AG09309 (cell line): ENCODE results near the gene SYS1.

Experiments
- DNase-seq: peaks from one replicate; pipeline ENCODE4 v3.0.0-alpha.2; 2010; ENCODE audit warnings: low read depth
- H3K4me3 ChIP-seq: 2 replicates; pipeline ENCODE4 v1.5.1; 2011; ENCODE audit warnings: mild to moderate bottlenecking, low read depth, low read length, moderate library complexity; ENCODE audit not compliant: control insufficient read depth
- TF ChIP-seq, protein P1 (sequence below): IDR thresholded peaks from 2 replicates; pipeline ENCODE4 v1.5.1; 2011; ENCODE audit warnings: mild to moderate bottlenecking, low read depth, low read length, inconsistent platforms; ENCODE audit not compliant: insufficient read depth, control insufficient read depth; ENCODE audit errors: missing control alignments

The SYS1 gene

GRCh38 chr20:45339084-45339483, 23.9 kb upstream of the SYS1 start:
- DNase-seq: no peak
- H3K4me3 ChIP-seq: no peak overlapping the region
- TF ChIP-seq, protein P1, sequence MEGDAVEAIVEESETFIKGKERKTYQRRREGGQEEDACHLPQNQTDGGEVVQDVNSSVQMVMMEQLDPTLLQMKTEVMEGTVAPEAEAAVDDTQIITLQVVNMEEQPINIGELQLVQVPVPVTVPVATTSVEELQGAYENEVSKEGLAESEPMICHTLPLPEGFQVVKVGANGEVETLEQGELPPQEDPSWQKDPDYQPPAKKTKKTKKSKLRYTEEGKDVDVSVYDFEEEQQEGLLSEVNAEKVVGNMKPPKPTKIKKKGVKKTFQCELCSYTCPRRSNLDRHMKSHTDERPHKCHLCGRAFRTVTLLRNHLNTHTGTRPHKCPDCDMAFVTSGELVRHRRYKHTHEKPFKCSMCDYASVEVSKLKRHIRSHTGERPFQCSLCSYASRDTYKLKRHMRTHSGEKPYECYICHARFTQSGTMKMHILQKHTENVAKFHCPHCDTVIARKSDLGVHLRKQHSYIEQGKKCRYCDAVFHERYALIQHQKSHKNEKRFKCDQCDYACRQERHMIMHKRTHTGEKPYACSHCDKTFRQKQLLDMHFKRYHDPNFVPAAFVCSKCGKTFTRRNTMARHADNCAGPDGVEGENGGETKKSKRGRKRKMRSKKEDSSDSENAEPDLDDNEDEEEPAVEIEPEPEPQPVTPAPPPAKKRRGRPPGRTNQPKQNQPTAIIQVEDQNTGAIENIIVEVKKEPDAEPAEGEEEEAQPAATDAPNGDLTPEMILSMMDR: no peak

DNA sequence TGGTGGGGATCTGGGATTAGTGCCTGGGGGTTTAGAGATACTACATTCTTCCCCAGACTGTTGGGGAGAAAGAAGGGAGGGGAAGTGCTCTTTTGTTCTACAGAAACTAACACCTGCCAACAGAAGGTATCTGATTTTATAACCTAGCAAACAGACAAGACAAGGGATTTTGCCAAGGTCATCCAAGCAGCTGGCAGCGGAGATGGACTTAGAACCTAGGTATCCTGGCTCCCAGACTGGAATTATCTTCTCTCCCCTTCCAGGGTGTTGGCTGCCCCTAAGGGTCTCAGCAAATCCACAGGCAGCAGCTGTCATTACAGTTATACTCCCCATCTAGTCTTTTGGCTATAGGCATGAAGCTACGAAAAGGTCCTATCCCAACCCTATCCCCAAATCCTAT, 23.2 kb upstream of the SYS1 start:
- H3K4me3 ChIP-seq: no peak overlapping the region
- DNase-seq: no peak
- TF ChIP-seq, protein P1: no peak

- TF ChIP-seq, protein P1: no peak
- no peak overlapping the region for H3K4me3 ChIP-seq
- DNase-seq: no peak
Measured at GRCh38 chr20:45340236-45340847, 22.6 kb upstream of the SYS1 start.

GRCh38 chr20:45340951-45341350, 22.0 kb upstream of the SYS1 start:
- TF ChIP-seq, protein P1: no peak
- no peak overlapping the region for H3K4me3 ChIP-seq
- DNase-seq: no peak

DNA sequence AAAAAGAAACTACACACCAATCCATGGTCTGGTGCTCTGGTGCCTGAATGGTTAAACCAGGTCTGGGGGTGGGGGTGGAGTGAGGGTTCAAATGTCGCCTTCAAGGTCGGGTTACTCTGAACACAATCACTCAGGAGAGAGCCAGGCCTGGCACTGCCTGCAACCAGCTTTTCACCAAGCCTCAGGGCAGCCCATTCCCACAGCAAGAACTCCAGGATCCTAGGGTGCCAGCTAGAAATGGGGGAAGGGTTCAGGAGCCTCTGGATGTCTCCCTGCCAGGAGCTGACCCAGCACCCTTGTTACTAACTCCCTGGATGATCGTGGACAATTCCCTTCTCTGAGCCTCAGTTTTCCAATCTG, 21.4 kb upstream of the SYS1 start:
- no peak for DNase-seq
- TF ChIP-seq, protein P1: no peak
- peak overlapping the region; percentile 19; the same call in 1 of the 2 replicates for H3K4me3 ChIP-seq

DNA sequence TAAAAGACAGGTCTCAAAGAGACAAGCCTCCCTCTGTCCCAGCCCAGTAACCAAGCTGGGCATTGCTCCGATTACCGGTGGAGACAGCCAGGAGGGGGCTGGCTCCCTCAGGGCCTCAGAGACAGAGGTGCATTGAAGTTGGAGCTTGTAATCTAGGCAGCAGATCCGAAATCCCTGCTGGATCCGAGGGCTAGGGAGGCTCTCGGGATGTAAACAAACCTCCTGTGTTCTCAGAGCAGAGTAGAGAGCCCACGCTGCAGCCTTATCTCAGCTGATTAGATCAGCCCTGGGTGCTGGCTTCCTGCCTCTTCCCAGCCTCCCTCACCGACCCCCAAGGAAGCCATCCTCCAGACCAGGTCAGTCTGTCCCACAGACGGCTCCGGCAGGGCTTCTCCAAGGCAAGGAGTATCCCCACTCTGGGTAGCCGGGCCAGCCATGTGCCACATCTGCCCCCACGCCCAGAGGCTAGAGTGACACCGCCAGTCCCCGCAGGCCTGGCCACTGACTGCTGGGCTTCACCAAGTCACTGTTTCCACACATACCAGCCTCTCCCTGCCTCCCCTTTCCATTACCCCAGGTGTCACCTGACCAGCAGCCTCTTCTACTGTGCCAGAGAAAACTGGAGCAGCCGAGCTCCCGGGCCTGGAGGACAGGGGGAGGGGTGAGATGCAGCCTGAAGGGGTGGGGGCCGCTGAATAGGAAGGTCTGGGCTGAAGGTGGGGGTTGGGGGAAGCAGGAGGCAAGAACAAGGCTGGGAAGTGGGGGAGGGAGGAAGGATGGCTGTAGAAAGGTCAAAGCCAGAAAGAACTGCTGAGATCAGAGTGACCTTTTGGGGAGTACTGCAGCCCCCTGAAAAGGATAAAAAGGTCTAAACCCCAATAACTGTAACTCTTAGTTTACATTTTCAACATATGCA, 20.8 kb upstream of the SYS1 start:
- no peak for DNase-seq
- TF ChIP-seq, protein P1: no peak
- peak overlapping the region; percentile 19 for H3K4me3 ChIP-seq
